ENCODE data around the gene NINJ1. TPM values are rescaled to one million over a fixed set of nuclear protein-coding genes. Genes with fewer than 3 reads are reported as not detected.
"Not testable (repeated sequence)": the region's sequence is repeated elsewhere in the genome, so short reads cannot be mapped to it uniquely, and the experiment has no call there.

Gene NINJ1
- total and polyA plus RNA-seq, 2 donors (not counting 1 experiment from before 2014, with no cell fraction given) = 8.3 to 13.2 TPM

DNA sequence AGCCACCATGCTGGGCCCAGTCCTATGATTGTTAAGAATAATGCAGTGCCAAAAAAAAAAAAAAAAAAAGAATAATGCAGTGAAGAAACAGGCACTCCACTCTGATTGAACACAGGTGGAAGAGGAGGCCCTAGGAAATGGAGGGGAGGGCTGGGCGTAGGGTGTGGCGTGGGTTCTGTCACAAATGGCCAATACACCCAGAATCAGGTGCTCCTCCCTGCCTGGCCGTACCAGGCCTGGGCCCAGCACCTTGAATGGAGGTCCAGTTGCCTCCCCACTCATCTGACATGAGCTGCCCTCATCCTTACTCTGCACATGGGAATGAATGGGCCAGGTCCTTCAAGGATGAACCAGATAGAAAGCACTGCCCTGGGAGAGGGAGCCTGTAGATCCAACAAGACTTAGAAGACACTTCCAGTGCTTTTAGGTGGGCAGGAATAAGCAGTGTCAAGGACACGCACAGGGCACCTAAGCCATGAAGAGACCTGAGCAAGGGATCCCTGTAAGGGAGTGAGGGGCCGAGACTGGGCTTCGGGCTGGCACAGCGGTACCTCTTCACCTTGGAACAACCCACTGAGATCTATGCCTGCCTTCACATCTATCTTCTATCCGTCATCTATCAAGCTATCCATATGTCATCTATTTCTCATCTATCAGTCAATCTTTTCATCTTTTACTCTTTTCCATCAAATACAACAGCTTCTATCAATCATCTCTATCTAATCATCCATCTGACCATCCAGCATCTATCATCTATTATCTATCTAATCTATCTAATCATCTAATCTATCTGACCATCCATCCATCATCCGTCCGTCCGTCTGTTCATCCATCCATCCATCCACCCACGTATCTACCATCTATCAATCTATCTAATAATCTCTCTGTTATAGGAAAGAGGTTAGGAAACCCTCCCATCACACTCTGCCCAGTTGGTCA lies 15.9 kb downstream of the NINJ1 start:
- POLR2A ChIA-PET = no interaction called here
- H3K27ac ChIP-seq (ENCODE audit: low read length in 2 of 2) = no peak overlapping the region
- peaks cover 19% of the 10 kb centered on the region for H3K4me1 Mint-ChIP-seq

DNA sequence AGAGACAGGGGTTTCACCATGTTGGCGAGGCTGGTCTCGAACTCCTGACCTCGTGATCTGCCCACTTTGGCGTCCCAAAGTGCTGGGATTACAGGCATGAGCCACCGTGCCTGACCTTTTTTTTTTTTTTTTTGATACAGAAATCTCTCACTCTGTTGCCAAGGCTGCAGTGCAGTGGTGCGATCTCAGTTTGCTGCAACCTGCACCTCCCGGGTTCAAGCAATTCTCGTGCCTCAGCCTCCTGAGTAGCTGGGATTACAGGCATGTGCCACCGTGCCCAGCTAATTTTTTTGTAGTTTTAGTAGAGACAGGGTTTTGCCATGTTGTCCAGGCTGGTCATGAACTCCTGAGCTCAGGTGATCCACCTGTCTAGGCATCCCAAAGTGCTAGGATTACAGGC lies 16.5 kb downstream of the NINJ1 start:
- H2AFZ ChIP-seq (ENCODE audit: insufficient read depth, low read depth, low read length, poor library complexity, severe bottlenecking); H3K27ac ChIP-seq (ENCODE audit: low read length in 2 of 2); H3K36me3 ChIP-seq (replicated peaks in 1 of 2; ENCODE audit: control extremely low read depth in 1 of 2, control insufficient read depth in 1 of 2, extremely low read depth in 1 of 2, insufficient read depth in 2 of 2, low read length in 1 of 2); H3K4me2 ChIP-seq (replicated peaks; ENCODE audit: low read depth, low read length, poor library complexity, severe bottlenecking); POLR2A ChIA-PET; H3K9me3 ChIP-seq (ENCODE audit: control extremely low read depth in 1 of 3, control insufficient read depth in 2 of 3, insufficient read depth in 1 of 3, low read length in 2 of 3); H3K79me2 ChIP-seq (ENCODE audit: control insufficient read depth, insufficient read depth, low read length); H4K20me1 ChIP-seq (ENCODE audit: control insufficient read depth, insufficient read depth, low read length, poor library complexity, severe bottlenecking); H3K4me3 ChIP-seq (ENCODE audit: control extremely low read depth in 1 of 5, extremely low read depth in 1 of 5, insufficient read depth in 1 of 5, low read depth in 2 of 5, low read length in 4 of 5); H3K27me3 Mint-ChIP-seq; intact Hi-C loops (cut with micrococcal nuclease); H3K9me3 Mint-ChIP-seq (ENCODE audit: insufficient read depth); ATAC-seq (ENCODE audit: low read depth); H3K27ac Mint-ChIP-seq; DNase-seq; H3K27me3 ChIP-seq (replicated peaks in 1 of 4; ENCODE audit: control extremely low read depth in 1 of 4, control insufficient read depth in 3 of 4, insufficient read depth in 4 of 4, low read length in 3 of 4); H3K4me3 Mint-ChIP-seq; H3K9ac ChIP-seq (ENCODE audit: low read length): not testable (repeated sequence)
- H3K4me1 ChIP-seq (ENCODE audit: control insufficient read depth in 2 of 2, insufficient read depth in 2 of 2, low read length in 2 of 2) = peaks cover 13 to 20% of the 10 kb centered on the region in 2 donors
- WGBS (ENCODE audit: insufficient coverage) = 97% methylated on average over 8 of the region's 9 CpGs
- peaks cover 19% of the 10 kb centered on the region for H3K4me1 Mint-ChIP-seq
- CTCF ChIA-PET = interaction anchor here (0.7 to 4.9 kb wide), 2 partner anchors 8 to 62 kb away, joined by 4 to 53 read pairs; no protein-coding TSS in a partner anchor

More for the DNA sequence above, 15.9 kb downstream of the NINJ1 start:
- no peak overlapping the region for H3K27ac Mint-ChIP-seq
- Histone ChIP-seq H3K79me2 (ENCODE audit: control insufficient read depth, insufficient read depth, low read length) (no peaks in the 10 kb centered on the region), H3K4me1 (ENCODE audit: control insufficient read depth in 2 of 2, insufficient read depth in 2 of 2, low read length in 2 of 2) (peaks cover 13 to 20% of the 10 kb centered on the region in 2 donors), H3K4me2 (replicated peaks; ENCODE audit: low read depth, low read length, poor library complexity, severe bottlenecking) (no peak overlapping the region), H4K20me1 (ENCODE audit: control insufficient read depth, insufficient read depth, low read length, poor library complexity, severe bottlenecking) (no peaks in the 10 kb centered on the region), H3K9ac (ENCODE audit: low read length) (no peak overlapping the region), H3K4me3 (ENCODE audit: control extremely low read depth in 1 of 5, extremely low read depth in 1 of 5, insufficient read depth in 1 of 5, low read depth in 2 of 5, low read length in 4 of 5) (no peak overlapping the region), H3K27me3 (replicated peaks in 1 of 4; ENCODE audit: control extremely low read depth in 1 of 4, control insufficient read depth in 3 of 4, insufficient read depth in 4 of 4, low read length in 3 of 4) (no peaks in the 10 kb centered on the region), H3K9me3 (ENCODE audit: control extremely low read depth in 1 of 3, control insufficient read depth in 2 of 3, insufficient read depth in 1 of 3, low read length in 2 of 3) (no peaks in the 10 kb centered on the region), H2AFZ (ENCODE audit: insufficient read depth, low read depth, low read length, poor library complexity, severe bottlenecking) (no peak overlapping the region), H3K36me3 (replicated peaks in 1 of 2; ENCODE audit: control extremely low read depth in 1 of 2, control insufficient read depth in 1 of 2, extremely low read depth in 1 of 2, insufficient read depth in 2 of 2, low read length in 1 of 2) (peaks cover 0 to 8% of the 10 kb centered on the region in 2 experiments)
- CTCF ChIA-PET = interaction anchor here (0.5 to 4.9 kb wide), 5 partner anchors 9 to 187 kb away, joined by 4 to 53 read pairs (median 6); partner anchors contain the start of gene NINJ1
- no peak for TF ChIP-seq EZH2 (IDR thresholded peaks at IDR 0.05; ENCODE audit: borderline replicate concordance, insufficient read depth, low read depth, low read length, poor library complexity, severe bottlenecking)
- TF ChIP-seq, protein P1, sequence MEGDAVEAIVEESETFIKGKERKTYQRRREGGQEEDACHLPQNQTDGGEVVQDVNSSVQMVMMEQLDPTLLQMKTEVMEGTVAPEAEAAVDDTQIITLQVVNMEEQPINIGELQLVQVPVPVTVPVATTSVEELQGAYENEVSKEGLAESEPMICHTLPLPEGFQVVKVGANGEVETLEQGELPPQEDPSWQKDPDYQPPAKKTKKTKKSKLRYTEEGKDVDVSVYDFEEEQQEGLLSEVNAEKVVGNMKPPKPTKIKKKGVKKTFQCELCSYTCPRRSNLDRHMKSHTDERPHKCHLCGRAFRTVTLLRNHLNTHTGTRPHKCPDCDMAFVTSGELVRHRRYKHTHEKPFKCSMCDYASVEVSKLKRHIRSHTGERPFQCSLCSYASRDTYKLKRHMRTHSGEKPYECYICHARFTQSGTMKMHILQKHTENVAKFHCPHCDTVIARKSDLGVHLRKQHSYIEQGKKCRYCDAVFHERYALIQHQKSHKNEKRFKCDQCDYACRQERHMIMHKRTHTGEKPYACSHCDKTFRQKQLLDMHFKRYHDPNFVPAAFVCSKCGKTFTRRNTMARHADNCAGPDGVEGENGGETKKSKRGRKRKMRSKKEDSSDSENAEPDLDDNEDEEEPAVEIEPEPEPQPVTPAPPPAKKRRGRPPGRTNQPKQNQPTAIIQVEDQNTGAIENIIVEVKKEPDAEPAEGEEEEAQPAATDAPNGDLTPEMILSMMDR (IDR thresholded peaks at IDR 0.05) = no peak
- intact Hi-C loops (cut with micrococcal nuclease) = no loop called here
- ATAC-seq (ENCODE audit: low read depth) = no peak
- H3K27me3 Mint-ChIP-seq = no peaks in the 10 kb centered on the region
- 92% methylated on average over 8 of the region's 12 CpGs for WGBS (ENCODE audit: insufficient coverage)
- DNase-seq = peak; percentile 20
- H3K4me3 Mint-ChIP-seq = no peak overlapping the region
- H3K9me3 Mint-ChIP-seq (ENCODE audit: insufficient read depth) = no peaks in the 10 kb centered on the region
